GM18526 (cell line): ENCODE results near the gene SGMS1.

ENCODE experiments used
- POLR2A ChIP-seq: IDR thresholded peaks from 3 replicates; pipeline ENCODE4 v1.6.1; 2011; ENCODE audit not compliant: insufficient read length; ENCODE audit errors: extremely low read depth

The SGMS1 gene

GRCh38 chr10:50614444-50615137, 9.2 kb downstream of the SGMS1 start:
- no peak for TF ChIP-seq POLR2A

GRCh38 chr10:50613726-50614443, 9.9 kb downstream of the SGMS1 start:
- TF ChIP-seq POLR2A, result no peak

- no peak for TF ChIP-seq POLR2A
Observed at GRCh38 chr10:50613150-50613549, 10.6 kb downstream of the SGMS1 start.

- no peak for TF ChIP-seq POLR2A
Observed at GRCh38 chr10:50610368-50610767, 13.4 kb downstream of the SGMS1 start.

GRCh38 chr10:50607356-50607925, 16.3 kb downstream of the SGMS1 start:
- TF ChIP-seq POLR2A, result no peak

GRCh38 chr10:50605951-50606270, 17.8 kb downstream of the SGMS1 start:
- TF ChIP-seq POLR2A, result no peak

- no peak for TF ChIP-seq POLR2A
Observed at GRCh38 chr10:50605269-50605950, 18.3 kb downstream of the SGMS1 start.

- no peak for TF ChIP-seq POLR2A
Observed at GRCh38 chr10:50604809-50605208, 18.9 kb downstream of the SGMS1 start.

GRCh38 chr10:50604049-50604640, 19.6 kb downstream of the SGMS1 start:
- TF ChIP-seq POLR2A, result no peak

- TF ChIP-seq POLR2A, result no peak
Observed at GRCh38 chr10:50603151-50603850, 20.5 kb downstream of the SGMS1 start.

- TF ChIP-seq POLR2A, result no peak
Observed at GRCh38 chr10:50601974-50602373, 21.8 kb downstream of the SGMS1 start.

GRCh38 chr10:50600831-50601477, 22.8 kb downstream of the SGMS1 start:
- TF ChIP-seq POLR2A, result no peak

GRCh38 chr10:50600286-50600685, 23.5 kb downstream of the SGMS1 start:
- TF ChIP-seq POLR2A, result no peak

- TF ChIP-seq POLR2A, result no peak
Observed at GRCh38 chr10:50596897-50597296, 26.9 kb downstream of the SGMS1 start.
